ENCODE measurements around the gene MAP2.

Gene MAP2

DNA sequence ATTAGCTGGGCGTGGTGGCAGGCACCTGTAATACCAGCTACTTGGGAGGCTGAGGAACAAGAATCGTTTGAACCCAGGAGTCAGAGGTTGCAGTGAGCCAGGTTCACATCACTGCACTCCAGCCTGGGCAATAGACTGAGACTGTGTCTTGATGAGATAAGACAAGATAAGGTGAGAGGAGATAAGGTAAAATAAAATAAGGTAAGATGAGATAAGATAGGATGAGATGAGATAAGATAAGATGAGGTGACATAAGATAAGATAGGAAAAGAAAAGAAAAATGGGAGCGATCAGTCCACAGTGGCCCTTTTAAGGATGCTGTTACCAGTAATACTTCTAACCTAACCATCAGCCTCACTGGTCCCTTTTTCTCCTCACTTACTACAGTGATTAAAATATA is 213.4 kb downstream of the MAP2 start:
- in situ Hi-C loops (cut with MboI; ENCODE audit: low sequenced_read_pairs) = no loop called here

DNA sequence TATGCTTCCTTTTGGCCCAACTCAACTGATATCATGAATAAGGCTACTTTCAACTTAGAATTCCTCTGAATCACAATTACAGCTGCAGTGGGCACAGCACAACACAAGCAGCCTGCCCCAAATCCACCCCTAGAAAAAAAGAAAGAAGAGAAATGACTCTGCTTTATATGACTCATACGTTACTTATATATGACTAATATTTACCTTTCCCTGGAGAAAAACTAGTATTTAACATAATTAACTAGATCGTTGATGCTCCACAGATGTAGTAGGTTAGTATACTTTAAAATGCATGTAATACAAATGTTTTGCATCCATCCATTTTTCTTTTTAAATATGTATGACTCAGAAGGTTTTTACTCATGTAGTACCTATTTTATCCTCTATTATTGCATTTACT is 214.5 kb downstream of the MAP2 start:
- in situ Hi-C loops (cut with MboI; ENCODE audit: low sequenced_read_pairs) = no loop called here

DNA sequence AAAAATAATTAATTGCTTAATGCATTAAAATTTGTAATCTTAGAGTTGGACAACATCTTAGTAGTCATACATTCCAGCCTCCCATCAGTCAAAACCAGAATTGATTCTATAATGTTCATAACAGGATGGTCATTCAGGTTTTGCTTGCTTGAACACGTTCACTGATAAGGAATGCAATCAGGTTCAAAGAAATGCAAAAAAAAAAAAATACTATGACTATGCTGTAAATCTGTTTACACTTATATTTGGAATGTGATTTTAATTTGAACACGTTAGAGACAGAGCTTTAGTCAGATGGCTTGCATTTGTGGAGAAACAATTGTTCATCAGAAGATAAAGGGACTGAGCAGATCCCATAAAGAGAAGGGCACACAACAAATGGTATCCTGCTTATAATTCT is 216.5 kb downstream of the MAP2 start:
- in situ Hi-C loops (cut with MboI; ENCODE audit: low sequenced_read_pairs) = no loop called here

DNA sequence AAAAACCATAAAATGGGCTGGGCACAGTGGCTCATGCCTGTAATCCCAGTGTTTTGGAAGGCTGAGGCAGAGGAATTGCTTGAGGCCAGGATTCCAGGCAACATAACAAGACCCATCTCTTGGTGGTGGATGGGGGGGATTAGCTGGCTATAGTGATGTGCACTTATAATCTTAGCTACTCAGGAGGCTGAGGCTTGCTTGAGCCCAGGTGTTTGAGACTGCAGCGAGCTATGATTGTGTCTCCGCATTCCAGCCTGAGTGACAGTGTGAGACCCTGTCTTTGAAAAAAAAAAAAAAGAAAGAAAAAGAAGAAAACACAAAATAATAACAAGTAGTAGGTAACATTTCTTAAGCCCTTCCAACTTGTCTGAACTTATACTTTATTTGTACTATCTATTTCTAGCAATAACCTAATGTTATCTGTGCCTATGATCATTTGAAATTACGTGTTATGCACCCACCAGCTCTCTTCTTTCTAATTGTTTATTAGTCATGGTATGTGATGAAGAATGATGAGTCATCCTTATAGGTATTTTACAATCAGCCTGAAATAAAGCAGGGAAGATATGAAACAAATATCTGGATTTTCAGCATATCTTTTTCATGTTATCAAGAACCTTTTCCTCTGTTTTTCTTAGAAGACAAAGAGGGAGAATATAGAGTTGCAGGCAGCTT is 218.4 kb downstream of the MAP2 start:
- in situ Hi-C loops (cut with MboI; ENCODE audit: low sequenced_read_pairs) = no loop called here

DNA sequence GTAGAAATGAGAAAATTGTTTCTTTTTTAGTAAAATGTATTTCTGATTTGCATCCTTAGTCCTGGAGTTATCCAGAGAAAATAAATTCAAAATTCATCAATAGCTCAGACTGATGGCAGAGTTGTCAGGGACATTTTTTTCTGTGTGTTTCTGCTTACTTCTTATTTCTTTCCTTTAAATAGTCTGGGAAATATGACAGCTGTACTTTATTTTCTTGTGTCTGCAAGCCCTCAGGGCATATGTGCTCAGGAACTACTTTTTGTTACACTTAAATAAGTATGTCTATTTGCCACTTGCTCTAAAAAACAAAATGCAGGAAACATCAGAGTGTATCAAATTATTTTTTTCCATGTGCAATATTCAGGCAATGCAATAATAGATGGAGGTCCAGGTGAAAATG is 221.0 kb downstream of the MAP2 start:
- in situ Hi-C loops (cut with MboI; ENCODE audit: low sequenced_read_pairs) = no loop called here

DNA sequence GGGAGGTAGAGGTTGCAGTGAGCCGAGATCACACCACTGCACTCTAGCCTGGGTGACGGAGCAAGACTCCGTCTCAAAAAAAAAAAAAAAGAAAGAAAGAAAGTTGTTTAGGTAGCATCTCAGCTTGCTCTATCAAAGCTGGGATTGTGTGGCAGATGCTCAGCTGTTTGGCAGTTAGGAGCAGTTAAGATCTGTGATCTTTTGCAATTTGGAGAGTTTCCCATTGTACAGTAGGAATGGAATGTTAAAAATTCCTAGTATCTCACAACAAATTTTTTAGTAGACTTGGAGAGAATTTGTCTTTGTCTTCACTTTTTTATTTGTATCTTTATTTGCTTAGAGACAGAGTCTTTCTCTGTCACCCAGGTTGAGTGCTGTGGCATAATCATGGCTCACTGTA is 224.9 kb downstream of the MAP2 start:
- in situ Hi-C loops (cut with MboI; ENCODE audit: low sequenced_read_pairs) = no loop called here

DNA sequence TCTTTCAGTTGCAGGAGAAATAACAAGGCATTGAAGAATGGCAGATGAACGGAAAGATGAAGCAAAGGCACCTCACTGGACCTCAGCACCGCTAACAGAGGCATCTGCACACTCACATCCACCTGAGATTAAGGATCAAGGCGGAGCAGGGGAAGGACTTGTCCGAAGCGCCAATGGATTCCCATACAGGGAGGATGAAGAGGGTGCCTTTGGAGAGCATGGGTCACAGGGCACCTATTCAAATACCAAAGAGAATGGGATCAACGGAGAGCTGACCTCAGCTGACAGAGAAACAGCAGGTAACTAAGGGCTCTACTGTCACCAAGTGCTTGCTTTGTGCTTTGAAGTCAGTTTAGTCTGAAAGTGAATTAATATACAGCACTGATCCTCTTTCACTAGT is 229.3 kb downstream of the MAP2 start:
- in situ Hi-C loops (cut with MboI; ENCODE audit: low sequenced_read_pairs) = no loop called here

DNA sequence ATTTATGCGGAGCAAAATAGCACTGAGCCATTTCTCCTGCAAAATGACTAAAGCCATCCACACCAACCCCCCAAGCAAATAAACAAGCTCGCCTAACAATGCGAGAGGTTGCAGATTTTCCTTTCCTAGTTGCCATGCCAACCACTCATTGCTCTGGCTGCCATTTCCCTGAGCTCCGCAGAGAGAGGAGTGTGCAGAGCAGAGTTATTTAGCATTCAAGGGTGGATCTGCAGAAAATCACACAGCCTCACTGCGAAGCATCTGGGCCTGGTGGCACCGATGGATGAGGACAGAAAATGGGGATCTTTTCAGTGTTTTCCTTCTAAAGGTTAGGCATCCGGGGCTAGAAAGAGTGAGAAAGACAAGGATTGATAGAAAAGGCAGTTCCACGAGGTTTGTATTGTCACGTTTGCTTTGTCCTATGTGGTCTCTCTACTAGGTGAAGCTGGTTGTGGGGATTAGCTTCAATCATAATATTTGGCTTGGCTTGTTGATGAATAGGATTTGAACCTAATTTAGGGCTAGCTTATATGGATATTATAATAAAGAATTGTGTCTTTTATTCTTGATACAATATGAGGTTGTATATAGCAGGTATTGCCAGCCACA is 237.5 kb downstream of the MAP2 start:
- in situ Hi-C loops (cut with MboI; ENCODE audit: low sequenced_read_pairs) = no loop called here

DNA sequence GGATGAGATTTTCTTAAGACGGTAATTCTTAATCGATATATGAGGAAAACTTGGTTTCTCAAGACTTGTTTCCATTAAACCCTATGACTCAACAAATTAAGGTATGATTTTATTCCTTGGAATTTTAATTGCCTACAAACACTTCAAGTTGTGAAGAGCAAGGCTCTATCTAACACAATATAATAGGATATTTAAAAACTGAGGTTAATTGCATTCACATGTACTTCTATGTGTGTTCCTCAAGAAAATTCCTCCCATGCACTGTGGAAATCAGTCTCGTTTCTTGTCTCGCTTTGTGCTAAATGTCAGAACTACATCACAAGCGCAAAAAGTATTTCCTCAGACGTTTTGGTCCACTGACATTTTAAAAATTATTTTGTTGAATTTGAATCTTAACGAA is 238.2 kb downstream of the MAP2 start:
- in situ Hi-C loops (cut with MboI; ENCODE audit: low sequenced_read_pairs) = no loop called here

DNA sequence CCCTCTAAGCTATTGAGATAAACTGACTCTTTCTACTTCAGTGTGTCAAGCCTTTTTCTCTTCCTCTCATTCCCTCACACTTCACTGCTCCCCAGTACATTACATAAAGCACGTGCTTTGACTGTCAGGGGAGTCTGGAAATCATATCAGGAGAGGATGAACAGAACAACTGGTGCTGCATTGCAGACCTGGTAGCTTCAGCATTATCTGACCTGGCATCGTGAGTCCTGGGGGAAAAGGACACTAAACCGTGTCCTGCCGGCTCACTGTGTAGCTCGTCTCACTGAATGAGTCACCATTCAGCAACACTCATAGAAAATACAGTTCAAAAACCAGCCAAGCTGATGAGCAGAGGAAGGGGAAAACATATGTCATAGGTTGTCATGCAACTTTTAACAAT is 239.3 kb downstream of the MAP2 start:
- in situ Hi-C loops (cut with MboI; ENCODE audit: low sequenced_read_pairs) = no loop called here

DNA sequence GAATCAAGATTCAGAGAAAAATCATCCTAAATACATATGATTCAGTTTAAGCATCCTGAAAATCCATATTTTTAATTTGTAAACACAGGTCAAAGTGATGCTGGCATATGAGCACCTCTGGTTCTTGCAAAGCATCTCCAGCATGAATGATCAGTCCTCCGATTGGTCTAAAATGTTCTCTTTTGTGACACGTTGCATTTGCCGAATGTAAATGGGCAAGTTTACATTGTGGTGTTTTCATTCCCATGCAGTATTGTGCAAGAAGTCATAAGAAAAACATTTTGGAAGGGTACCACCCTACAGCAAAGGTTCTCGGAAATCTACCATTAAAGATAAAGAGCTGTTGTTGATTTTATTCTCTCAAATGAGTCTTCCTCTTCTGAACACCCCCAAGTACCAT is 239.8 kb downstream of the MAP2 start:
- in situ Hi-C loops (cut with MboI; ENCODE audit: low sequenced_read_pairs) = no loop called here

DNA sequence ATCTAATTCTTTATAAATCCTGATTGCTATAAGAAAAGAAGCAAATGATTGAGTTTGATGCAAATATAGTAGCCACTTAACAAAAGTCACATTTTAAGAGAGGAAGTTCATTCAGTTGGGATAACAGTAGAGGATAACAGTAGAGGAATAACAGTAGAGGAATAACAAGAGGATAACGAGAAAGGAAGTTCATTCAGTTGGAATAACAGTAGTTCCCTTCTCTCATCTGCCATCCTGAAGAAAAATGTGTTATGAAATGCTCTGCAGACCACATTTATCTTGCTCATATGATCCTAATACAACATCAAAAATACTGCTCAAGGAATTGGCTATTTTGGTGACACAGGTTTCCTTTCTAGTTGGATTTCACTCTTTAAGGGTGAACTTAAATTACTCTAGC is 242.4 kb downstream of the MAP2 start:
- in situ Hi-C loops (cut with MboI; ENCODE audit: low sequenced_read_pairs) = no loop called here

DNA sequence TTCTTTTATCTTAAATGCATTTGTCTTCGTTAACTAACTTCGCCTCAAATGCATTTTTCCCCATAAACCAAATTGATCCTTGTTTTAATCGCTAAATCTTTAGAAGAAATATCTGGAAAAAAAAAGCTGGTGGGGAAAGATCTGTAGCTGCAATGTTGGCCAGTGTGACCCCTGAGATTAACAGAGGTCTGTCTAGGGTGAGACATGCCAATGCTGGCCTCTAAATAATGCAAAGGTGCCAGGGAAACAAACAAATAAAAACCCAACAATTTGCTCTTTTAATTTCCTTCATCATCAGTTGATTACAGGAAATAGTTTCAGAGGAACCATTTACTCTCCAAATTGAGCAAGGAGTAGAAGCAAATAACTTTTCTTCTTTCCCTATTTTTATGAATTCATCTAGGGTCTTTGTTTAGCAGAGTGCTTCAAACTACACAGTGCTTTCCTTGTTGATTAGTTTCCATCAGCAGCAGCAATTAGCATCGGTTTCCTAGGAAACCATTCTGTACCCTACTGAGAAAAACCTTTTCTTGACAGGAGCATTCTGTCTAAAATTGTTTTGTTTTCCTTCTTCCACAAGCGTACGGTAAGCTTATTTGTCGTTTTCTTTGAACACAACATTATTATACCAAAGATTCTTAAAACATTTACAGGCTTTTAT is 247.3 kb downstream of the MAP2 start:
- in situ Hi-C loops (cut with MboI; ENCODE audit: low sequenced_read_pairs) = no loop called here

DNA sequence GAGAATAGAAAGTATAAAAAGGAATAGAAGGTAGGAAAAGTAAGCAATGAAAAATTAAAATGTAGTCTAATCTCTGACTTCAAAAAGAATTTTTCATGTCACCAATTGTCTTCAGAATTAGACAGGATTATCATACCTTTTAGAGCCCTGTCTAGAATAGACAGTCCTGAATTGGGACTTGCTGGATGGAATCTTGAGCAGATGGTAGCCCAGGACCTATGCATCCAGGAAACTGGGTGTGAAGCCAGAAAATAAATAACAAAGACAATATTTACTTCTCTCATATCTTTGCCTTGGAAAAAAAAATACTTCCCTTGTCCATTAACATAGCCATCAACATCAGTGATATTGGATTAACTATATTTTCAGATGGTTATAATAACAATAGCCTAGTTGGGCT is 250.0 kb downstream of the MAP2 start:
- in situ Hi-C loops (cut with MboI; ENCODE audit: low sequenced_read_pairs) = no loop called here

DNA sequence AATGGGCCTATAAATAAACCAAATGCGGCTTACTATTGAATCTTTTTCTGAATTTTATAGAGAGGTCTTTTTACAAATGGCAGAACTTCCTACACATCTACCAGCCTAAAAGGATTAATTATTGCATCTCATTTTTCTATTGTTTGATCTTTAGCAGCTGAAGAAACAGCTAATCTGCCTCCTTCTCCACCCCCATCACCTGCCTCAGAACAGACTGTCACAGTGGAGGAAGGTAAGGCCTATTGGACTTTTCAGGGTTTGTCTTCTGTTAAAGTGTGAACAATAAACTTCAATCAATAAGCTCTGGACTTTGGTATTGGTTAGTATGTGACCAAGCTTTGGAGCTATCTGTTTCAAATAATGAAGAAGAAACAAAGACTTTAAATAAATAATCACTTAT is 256.7 kb downstream of the MAP2 start:
- in situ Hi-C loops (cut with MboI; ENCODE audit: low sequenced_read_pairs) = no loop called here

DNA sequence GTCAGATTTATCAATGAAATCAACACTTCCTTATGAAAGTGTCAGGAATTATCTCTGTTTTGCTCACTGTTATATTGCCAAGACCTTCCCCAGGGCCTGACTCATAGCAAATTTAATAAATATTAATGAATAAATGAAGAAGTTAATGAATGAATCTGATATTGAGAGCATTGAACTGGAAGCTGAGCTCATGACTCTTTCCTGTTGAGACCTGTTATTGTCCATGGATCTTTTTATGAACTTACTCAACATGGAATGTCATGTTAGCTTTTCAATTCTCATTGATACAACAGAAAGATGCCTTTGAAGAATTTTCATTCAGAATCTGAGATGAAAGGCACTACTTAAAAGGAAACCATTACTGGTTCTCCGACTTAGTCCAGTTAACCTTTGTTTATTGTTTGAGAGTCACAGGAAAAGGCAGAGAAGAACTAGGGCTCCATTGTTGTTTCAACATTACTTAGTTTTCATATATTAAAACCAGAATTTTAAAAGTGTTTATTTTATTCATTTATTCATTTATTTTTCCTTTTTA is 257.4 kb downstream of the MAP2 start:
- in situ Hi-C loops (cut with MboI; ENCODE audit: low sequenced_read_pairs) = no loop called here

DNA sequence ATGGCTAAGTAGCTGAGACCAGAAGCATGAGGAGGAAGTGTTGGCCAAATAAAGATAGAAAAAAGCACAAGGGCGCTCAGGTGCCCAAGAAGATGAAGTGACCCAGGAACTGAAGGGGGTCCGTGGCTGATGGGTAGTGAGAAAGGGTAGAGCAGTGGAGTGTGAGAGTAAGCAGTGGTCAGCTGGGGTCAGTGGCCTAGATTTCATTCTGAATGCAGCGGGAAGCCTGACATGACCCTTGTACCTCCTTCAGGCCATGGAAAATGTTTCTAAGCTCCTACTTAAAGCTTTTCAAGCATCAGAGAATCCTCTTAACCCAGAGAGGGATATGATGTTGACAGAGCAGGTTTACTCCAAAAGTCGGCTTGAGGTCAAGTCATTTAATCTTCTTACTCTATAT is 258.8 kb downstream of the MAP2 start:
- in situ Hi-C loops (cut with MboI; ENCODE audit: low sequenced_read_pairs) = no loop called here

DNA sequence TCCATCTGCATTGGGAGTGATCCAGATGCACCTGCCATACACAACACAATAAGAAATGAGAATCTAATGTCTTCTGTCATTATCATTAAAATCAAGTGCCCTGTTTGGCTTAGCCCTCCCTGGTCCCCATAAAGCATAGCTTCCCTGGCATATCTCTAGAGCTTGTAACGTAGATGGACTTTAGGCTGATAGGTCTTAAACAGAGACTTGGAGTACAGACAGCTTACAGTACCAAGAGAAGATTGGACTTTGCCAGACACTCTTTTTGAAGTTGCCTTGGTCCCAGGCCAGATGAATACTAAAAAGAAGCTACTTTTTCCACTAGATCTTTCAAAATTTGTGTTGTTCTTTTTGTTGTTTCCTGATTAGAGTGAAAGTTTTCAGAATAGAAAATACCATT is 261.5 kb downstream of the MAP2 start:
- in situ Hi-C loops (cut with MboI; ENCODE audit: low sequenced_read_pairs) = no loop called here

DNA sequence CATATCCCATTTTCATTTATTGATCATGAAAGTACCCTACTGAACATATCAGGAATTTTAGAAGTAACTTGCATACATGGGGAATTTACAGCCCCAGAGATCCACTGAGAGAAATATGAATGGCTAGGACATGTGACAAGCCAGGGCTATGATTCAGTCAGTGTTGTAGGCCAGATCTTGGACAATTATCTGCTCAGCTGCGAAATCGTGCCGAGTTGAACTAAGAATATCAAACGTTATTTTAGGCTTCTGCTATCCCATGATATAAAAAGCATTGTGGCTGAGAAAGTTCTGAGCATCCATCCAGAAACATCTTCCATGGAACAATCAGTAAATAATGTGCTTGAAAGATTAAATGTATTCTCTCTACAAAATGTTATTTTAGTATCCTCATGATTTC is 262.1 kb downstream of the MAP2 start:
- in situ Hi-C loops (cut with MboI; ENCODE audit: low sequenced_read_pairs) = no loop called here

DNA sequence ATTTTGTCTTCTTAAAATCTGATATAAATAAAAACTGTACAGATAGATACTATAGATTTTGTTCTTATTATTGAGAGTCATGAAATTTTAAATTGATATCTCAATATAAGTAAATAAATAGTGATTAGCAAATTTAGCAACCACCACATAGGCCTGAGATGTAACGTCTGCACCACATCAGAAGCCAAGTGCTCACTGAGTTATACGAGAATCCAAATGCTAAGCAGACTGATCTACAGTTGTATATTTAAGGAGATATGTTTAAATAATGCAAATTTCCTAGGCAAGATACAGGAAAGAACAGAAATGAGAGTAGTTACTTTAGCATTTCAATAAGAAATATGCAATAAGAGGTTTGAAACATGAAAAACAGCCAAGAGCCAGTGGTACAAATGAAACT is 262.6 kb downstream of the MAP2 start:
- in situ Hi-C loops (cut with MboI; ENCODE audit: low sequenced_read_pairs) = no loop called here

DNA sequence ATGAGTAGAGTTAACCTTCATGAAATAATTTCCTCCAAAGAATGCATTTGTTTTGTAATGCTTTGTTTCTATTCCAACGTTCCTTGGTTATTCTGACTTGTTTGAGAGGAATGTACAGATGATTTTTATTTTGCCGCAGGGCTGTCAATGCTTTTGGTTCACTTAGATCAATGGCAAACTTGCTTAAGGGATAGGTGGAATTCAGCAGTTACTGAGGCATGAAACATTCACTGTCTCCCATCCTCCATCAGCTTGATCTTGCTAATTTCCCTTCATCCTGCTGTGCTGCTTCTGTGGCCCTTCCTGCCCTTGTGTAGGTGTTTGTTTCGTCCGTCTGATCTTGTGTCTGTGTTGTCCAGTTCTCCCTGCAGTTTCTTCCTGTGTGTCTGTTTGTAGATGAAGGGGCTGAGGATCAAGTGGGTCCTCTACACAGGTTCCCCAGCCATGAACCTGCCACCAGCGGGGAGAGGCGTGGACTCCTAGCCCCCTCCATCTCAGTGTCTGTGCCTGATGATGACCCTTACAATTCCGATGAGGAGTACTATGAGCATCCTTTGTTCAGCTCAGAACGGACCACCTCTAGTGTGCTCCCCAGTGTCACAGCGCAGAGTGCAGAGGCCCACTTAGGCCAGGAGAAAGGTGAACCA is 263.6 kb downstream of the MAP2 start:
- in situ Hi-C loops (cut with MboI; ENCODE audit: low sequenced_read_pairs) = no loop called here

DNA sequence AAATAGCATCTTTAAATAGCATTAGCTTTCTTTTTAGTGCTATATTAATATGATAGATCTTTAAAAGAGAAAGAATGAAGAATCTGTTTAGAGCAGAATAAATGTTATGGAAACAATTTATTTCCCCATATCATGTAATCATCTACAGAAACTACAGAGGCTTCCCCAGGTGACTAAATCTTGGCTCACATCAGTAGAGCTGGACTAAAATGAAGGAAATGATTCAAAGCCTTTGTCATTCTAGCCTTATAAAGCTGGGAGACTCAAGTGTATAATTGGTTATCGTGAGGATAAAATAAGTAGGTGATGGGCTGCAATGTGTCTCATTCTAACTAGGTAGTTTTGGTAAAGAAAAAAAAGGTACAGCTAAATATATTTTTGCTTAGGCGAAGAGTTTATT is 264.5 kb downstream of the MAP2 start:
- in situ Hi-C loops (cut with MboI; ENCODE audit: low sequenced_read_pairs) = no loop called here
